ENCODE measurements around the gene BDH1. TPM values are rescaled to one million over a fixed set of nuclear protein-coding genes. Genes with fewer than 3 reads are reported as not detected.

The BDH1 gene
- polyA plus RNA-seq, 1 of the 3 experiments (the other 2 are of a cell fraction) = 19.8 TPM

DNA sequence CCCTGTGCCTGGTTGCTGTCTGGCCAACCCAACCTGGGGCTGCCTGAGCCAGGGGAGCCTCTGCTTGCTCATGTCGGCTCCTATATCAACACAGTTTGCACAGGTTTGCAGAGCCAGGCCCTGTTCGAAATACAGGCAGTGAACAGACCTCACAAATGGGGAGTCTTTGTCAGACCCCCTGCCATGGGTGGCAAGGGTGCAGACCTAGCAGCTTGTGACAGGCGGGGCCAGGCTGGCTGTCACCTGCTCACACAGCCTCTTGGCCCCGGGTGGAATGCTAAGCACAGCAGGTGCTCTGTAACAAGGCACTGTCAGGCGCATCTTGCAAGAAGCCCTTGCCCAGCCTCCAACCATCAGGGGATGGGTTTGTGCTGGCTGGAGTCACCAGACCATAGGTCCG, 47.3 kb downstream of the BDH1 start:
- no peak overlapping the region for H3K9ac ChIP-seq

More for the DNA sequence above, 47.3 kb downstream of the BDH1 start:
- CTCF ChIA-PET = interaction anchor here (0.6 to 9.6 kb wide), 6 partner anchors 13 to 287 kb away, joined by 3 to 110 read pairs (median 26); no protein-coding TSS in a partner anchor
- Histone ChIP-seq H4K20me1 (ENCODE audit: insufficient read depth) (no peaks in the 10 kb centered on the region), H3K4me3 (ENCODE audit: low read depth in 2 of 2, low read length in 1 of 2) (no peak overlapping the region), H3K4me2 (no peak overlapping the region), H3K9me2 (no peaks in the 10 kb centered on the region), H3K27me3 (ENCODE audit: insufficient read depth) (no peaks in the 10 kb centered on the region), H3K36me3 (replicated peaks in 1 of 2; ENCODE audit: control insufficient read depth in 1 of 2, insufficient read depth in 2 of 2, low read length in 1 of 2) (no peaks in the 10 kb centered on the region), H3K4me1 (ENCODE audit: control insufficient read depth in 1 of 2, insufficient read depth in 2 of 2, low read depth in 1 of 2, low read length in 1 of 2) (peaks cover 0 to 42% of the 10 kb centered on the region in 2 experiments; a peak in 2 of 4 replicates), H2AFZ (ENCODE audit: low read depth) (no peak overlapping the region), H3K9me3 (no peaks in the 10 kb centered on the region), H3K79me2 (ENCODE audit: insufficient read depth) (no peaks in the 10 kb centered on the region), H3F3A (replicated peaks; ENCODE audit: insufficient read depth) (peaks cover 14% of the 10 kb centered on the region), H3K27ac (ENCODE audit: low read depth in 2 of 2, low read length in 1 of 2) (no peak overlapping the region; a peak in 1 of 4 replicates)
- TF ChIP-seq, protein P1, sequence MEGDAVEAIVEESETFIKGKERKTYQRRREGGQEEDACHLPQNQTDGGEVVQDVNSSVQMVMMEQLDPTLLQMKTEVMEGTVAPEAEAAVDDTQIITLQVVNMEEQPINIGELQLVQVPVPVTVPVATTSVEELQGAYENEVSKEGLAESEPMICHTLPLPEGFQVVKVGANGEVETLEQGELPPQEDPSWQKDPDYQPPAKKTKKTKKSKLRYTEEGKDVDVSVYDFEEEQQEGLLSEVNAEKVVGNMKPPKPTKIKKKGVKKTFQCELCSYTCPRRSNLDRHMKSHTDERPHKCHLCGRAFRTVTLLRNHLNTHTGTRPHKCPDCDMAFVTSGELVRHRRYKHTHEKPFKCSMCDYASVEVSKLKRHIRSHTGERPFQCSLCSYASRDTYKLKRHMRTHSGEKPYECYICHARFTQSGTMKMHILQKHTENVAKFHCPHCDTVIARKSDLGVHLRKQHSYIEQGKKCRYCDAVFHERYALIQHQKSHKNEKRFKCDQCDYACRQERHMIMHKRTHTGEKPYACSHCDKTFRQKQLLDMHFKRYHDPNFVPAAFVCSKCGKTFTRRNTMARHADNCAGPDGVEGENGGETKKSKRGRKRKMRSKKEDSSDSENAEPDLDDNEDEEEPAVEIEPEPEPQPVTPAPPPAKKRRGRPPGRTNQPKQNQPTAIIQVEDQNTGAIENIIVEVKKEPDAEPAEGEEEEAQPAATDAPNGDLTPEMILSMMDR (IDR thresholded peaks at IDR 0.05) = no peak
- TF ChIP-seq, protein P2, sequence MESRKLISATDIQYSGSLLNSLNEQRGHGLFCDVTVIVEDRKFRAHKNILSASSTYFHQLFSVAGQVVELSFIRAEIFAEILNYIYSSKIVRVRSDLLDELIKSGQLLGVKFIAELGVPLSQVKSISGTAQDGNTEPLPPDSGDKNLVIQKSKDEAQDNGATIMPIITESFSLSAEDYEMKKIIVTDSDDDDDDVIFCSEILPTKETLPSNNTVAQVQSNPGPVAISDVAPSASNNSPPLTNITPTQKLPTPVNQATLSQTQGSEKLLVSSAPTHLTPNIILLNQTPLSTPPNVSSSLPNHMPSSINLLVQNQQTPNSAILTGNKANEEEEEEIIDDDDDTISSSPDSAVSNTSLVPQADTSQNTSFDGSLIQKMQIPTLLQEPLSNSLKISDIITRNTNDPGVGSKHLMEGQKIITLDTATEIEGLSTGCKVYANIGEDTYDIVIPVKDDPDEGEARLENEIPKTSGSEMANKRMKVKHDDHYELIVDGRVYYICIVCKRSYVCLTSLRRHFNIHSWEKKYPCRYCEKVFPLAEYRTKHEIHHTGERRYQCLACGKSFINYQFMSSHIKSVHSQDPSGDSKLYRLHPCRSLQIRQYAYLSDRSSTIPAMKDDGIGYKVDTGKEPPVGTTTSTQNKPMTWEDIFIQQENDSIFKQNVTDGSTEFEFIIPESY (IDR thresholded peaks at IDR 0.05; ENCODE audit: borderline replicate concordance, low read depth) = no peak
- TF ChIP-seq MXI1 (IDR thresholded peaks at IDR 0.05; ENCODE audit: low read depth, low read length) = no peak
- TF ChIP-seq SIN3A (IDR thresholded peaks at IDR 0.05; ENCODE audit: borderline replicate concordance, low read depth, low read length) = no peak
- TF ChIP-seq ELF1 (IDR thresholded peaks at IDR 0.05) = no peak
- no peak for TF ChIP-seq RCOR1 (IDR thresholded peaks at IDR 0.05; ENCODE audit: low read length)
- no peak for TF ChIP-seq GATA2 (CRISPR knock-in tag; IDR thresholded peaks at IDR 0.05)
- TF ChIP-seq RFX5 (IDR thresholded peaks at IDR 0.05; ENCODE audit: low read length) = no peak
- TF ChIP-seq MEF2A (IDR thresholded peaks at IDR 0.05; ENCODE audit: borderline replicate concordance, low read depth) = no peak
- no peak for TF ChIP-seq FOXM1 (IDR thresholded peaks at IDR 0.05; ENCODE audit: low read depth)
- TF ChIP-seq JUND (IDR thresholded peaks at IDR 0.05) = no peak
- TF ChIP-seq TCF12 (IDR thresholded peaks at IDR 0.05) = no peak
- TF ChIP-seq, protein P3, sequence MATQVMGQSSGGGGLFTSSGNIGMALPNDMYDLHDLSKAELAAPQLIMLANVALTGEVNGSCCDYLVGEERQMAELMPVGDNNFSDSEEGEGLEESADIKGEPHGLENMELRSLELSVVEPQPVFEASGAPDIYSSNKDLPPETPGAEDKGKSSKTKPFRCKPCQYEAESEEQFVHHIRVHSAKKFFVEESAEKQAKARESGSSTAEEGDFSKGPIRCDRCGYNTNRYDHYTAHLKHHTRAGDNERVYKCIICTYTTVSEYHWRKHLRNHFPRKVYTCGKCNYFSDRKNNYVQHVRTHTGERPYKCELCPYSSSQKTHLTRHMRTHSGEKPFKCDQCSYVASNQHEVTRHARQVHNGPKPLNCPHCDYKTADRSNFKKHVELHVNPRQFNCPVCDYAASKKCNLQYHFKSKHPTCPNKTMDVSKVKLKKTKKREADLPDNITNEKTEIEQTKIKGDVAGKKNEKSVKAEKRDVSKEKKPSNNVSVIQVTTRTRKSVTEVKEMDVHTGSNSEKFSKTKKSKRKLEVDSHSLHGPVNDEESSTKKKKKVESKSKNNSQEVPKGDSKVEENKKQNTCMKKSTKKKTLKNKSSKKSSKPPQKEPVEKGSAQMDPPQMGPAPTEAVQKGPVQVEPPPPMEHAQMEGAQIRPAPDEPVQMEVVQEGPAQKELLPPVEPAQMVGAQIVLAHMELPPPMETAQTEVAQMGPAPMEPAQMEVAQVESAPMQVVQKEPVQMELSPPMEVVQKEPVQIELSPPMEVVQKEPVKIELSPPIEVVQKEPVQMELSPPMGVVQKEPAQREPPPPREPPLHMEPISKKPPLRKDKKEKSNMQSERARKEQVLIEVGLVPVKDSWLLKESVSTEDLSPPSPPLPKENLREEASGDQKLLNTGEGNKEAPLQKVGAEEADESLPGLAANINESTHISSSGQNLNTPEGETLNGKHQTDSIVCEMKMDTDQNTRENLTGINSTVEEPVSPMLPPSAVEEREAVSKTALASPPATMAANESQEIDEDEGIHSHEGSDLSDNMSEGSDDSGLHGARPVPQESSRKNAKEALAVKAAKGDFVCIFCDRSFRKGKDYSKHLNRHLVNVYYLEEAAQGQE (IDR thresholded peaks at IDR 0.05; ENCODE audit: low read depth, low read length) = no peak
- no peak for TF ChIP-seq TAF1 (IDR thresholded peaks at IDR 0.05; ENCODE audit: borderline replicate concordance, low read depth, low read length)
- TF ChIP-seq, protein P4, sequence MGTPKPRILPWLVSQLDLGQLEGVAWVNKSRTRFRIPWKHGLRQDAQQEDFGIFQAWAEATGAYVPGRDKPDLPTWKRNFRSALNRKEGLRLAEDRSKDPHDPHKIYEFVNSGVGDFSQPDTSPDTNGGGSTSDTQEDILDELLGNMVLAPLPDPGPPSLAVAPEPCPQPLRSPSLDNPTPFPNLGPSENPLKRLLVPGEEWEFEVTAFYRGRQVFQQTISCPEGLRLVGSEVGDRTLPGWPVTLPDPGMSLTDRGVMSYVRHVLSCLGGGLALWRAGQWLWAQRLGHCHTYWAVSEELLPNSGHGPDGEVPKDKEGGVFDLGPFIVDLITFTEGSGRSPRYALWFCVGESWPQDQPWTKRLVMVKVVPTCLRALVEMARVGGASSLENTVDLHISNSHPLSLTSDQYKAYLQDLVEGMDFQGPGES (IDR thresholded peaks at IDR 0.05; ENCODE audit: low read depth, low read length) = no peak
- no peak for TF ChIP-seq EZH2phosphoT487 (IDR thresholded peaks at IDR 0.05; ENCODE audit: borderline replicate concordance, low read depth)
- TF ChIP-seq FOXJ3 (CRISPR knock-in tag; IDR thresholded peaks at IDR 0.05) = no peak
- POLR2A ChIA-PET = no interaction called here
- DNase-seq = no peak
- WGBS (ENCODE audit: low lambda C conversion rate) = 94% methylated on average over 2 of the region's 6 CpGs

All from SK-N-SH (cell line).